HFFc6 (cell line): ENCODE results near the gene LRRC18. TPM values are rescaled to one million over a fixed set of nuclear protein-coding genes. Genes with fewer than 3 reads are reported as not detected.
A peak's percentile ranks its signal among the peaks of the same experiment; 100 is the strongest.

Experiments used
- DNase-seq: peaks from one replicate; pipeline ENCODE4 v3.0.0-alpha.2; 2018
- H3K27ac Mint-ChIP-seq: 2 replicates; pipeline ENCODE4 v1.8.0; 2020; ENCODE audit warnings: mild to moderate bottlenecking, mixed read lengths
- H3K27me3 Mint-ChIP-seq: 2 replicates; pipeline ENCODE4 v1.8.0; 2021; ENCODE audit warnings: mild to moderate bottlenecking, moderate library complexity, mixed read lengths; ENCODE audit not compliant: insufficient read depth
- H3K36me3 Mint-ChIP-seq: 2 replicates; pipeline ENCODE4 v1.8.0; 2021; ENCODE audit warnings: low read depth, mixed read lengths
- H3K4me1 Mint-ChIP-seq: 2 replicates; pipeline ENCODE4 v1.8.0; 2020; ENCODE audit warnings: low read depth, mixed read lengths
- H3K4me3 Mint-ChIP-seq: 2 replicates; pipeline ENCODE4 v1.8.0; 2020; ENCODE audit warnings: mild to moderate bottlenecking, moderate library complexity, mixed read lengths
- H3K9me3 Mint-ChIP-seq: 2 replicates; pipeline ENCODE4 v1.8.0; 2020; ENCODE audit warnings: mild to moderate bottlenecking, mixed read lengths
- total RNA-seq, 6 experiments: library from RNA; stranded (reverse); fragmentation: NEBNext Ultra II Directional; extraction: Animal tissue kit (Norgen Biotek cat#: 25700); gene quantifications; 2 replicates in 1 of 6; 3 replicates in 5 of 6; pipeline ENCODE4 v1.2.3, GENCODE V29; 2021
- TF ChIP-seq, protein P1 (sequence below): fragments of 200-600 bp; sonication (generic); IDR thresholded peaks from 2 replicates; pipeline ENCODE4 v1.5.0; 2021; ENCODE audit warnings: antibody characterized with exemption, mild to moderate bottlenecking

The LRRC18 gene
- total RNA-seq, 6 experiments from 2014 or later = not detected

DNA sequence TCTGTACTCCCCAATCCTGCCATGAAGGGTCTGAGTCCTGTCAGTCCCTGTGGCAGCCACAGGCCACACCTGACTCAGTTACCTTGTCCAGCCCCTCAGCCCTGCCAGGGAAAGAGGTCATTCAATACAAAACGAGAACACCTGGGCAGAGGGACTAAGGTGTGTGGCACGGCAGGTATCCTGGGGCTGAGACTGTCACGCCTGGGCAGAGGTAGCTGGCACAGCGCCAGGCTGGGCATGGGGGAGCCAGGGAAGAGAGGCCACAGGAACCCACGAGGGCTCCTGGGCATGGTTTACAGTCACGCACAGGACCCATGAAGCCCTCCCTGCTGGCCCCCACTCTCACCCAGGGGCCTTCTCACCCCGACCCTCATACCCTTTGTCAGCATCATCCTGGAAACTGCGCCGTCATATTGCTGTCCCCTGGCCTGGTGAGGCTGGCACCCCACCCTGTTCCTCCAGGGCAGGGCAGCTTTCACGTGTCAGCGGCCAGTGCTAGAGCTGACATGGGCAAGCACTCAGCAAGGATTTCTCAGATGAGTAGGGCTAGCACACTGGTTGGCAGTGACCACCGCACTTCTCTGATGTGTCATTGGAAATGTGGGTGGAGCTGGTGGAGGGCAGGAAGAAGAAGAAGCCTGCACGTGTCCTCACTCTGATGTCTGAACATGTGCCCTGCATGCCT lies 42.7 kb downstream of the LRRC18 start:
- TF ChIP-seq, protein P1, sequence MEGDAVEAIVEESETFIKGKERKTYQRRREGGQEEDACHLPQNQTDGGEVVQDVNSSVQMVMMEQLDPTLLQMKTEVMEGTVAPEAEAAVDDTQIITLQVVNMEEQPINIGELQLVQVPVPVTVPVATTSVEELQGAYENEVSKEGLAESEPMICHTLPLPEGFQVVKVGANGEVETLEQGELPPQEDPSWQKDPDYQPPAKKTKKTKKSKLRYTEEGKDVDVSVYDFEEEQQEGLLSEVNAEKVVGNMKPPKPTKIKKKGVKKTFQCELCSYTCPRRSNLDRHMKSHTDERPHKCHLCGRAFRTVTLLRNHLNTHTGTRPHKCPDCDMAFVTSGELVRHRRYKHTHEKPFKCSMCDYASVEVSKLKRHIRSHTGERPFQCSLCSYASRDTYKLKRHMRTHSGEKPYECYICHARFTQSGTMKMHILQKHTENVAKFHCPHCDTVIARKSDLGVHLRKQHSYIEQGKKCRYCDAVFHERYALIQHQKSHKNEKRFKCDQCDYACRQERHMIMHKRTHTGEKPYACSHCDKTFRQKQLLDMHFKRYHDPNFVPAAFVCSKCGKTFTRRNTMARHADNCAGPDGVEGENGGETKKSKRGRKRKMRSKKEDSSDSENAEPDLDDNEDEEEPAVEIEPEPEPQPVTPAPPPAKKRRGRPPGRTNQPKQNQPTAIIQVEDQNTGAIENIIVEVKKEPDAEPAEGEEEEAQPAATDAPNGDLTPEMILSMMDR = no peak
- H3K27me3 Mint-ChIP-seq = peaks cover 19% of the 10 kb centered on the region
- H3K9me3 Mint-ChIP-seq = no peaks in the 10 kb centered on the region
- H3K27ac Mint-ChIP-seq = no peak overlapping the region
- peak; percentile 6 for DNase-seq
- H3K36me3 Mint-ChIP-seq = no peaks in the 10 kb centered on the region
- no peak overlapping the region for H3K4me3 Mint-ChIP-seq
- no peaks in the 10 kb centered on the region for H3K4me1 Mint-ChIP-seq

DNA sequence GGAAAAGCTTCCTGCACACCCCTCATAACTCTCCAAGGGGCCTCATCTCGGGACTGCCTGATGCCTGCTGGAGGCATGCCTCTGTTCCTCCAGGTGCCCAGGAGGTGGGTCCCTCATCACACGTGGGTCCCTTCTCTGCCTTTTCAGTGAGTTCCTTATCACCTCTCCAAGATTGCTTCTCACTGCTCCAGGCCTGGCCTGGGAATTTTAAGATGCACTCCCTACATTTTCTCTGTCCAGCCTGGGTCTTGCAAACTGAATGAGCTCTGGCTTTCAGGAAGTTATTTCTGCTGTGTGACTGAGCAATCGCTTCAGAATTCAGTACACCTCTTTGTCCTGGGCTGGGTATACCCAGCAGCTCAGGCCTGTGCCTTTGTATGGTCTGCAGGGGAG lies 43.8 kb downstream of the LRRC18 start:
- no peaks in the 10 kb centered on the region for H3K36me3 Mint-ChIP-seq
- H3K27me3 Mint-ChIP-seq = peaks cover 14% of the 10 kb centered on the region

DNA sequence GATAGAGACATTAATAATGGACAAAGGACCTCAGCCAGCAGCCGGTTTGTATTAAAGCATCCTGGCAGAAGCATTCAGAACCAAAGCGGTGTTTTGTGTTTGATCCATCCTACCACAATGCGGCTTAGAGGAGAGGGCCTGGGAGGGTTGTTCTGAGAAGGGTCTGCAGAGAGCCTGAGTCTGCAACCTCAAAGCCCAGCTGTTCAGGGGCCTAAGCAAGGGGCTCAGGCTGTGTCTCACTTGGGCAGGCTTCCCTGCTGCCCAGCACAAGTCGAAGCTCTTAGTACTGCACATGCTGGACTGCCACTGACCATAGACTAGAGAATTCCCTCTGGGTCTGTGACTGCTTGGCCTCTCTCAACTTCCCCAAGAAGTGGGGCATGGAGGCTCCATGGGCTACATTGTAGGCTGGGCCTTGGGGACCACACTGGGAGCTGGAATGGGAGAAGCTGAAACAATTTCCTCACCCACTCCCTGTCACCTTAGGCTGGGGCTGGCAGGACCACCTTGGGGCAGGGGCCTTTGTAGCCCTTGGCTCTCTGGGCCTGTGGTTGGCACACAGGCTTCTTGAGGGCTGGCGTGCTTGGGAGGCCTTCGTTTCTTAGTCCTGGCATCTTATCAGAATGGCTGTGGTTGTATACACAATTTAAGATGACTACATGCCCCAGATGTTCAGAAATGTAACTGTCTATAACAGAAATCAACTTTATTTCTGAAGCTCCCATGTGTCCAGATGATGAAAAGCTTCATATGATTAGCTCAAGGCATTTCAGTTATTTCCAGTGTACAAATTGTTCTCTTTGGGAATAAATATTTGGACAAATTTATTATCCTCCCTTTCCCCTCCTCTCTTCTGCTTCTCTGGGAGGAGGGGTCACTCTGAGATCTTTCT lies 44.5 kb downstream of the LRRC18 start:
- no peaks in the 10 kb centered on the region for H3K36me3 Mint-ChIP-seq
- TF ChIP-seq, protein P1 = no peak
- no peaks in the 10 kb centered on the region for H3K9me3 Mint-ChIP-seq
- H3K27ac Mint-ChIP-seq = no peak overlapping the region
- H3K27me3 Mint-ChIP-seq = peaks cover 18% of the 10 kb centered on the region
- no peak overlapping the region for H3K4me3 Mint-ChIP-seq
- no peak for DNase-seq
- no peaks in the 10 kb centered on the region for H3K4me1 Mint-ChIP-seq

More for the DNA sequence above, 43.8 kb downstream of the LRRC18 start:
- TF ChIP-seq, protein P1 = no peak
- no peaks in the 10 kb centered on the region for H3K4me1 Mint-ChIP-seq
- DNase-seq = no peak
- no peak overlapping the region for H3K27ac Mint-ChIP-seq
- no peak overlapping the region for H3K4me3 Mint-ChIP-seq
- H3K9me3 Mint-ChIP-seq = no peaks in the 10 kb centered on the region

DNA sequence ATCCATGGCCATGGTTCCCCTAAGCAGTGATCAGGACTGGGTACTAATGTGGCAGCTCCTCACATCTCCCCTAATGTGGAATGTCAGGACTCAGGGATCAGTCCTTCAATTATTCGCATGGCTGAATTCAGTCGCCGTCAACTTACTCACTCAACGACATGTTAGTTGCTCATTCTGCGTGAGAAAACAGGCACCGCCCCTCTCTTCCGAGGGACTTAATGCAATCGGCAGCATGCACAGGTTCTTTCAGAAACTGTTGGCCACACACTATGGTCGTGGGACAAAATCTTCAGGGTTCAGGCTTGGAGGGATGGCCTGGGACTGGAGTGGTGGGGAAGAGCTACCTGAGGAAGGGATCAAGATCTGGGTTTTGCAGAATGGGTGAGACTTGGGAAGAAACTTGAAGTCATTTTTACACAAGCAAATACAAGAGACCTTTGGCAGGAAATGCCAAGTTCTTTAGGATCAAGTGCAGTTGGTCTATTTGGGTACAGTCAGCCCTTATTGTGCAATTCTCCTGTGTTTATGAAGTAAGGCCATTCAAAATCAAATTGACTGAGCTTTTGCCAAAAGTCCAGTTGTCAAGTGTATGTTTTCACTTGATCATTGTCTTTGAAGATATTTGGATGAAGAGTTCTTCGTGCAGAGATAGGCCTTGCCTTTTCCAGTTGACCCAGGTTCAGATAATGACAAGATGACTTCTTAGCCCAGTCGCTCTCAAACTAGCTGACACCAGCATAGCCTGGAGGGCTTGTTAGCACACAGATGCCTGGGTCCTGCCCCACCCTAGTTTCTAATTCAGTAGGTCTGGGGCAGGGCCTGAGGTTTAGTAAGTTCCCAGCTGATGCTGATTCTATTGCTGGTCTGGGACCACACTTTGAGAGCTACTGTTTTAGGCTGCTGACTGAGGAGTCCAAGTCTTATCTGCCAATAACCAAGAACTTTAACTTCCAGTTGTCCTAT lies 48.5 kb downstream of the LRRC18 start:
- peaks cover 15% of the 10 kb centered on the region for H3K27me3 Mint-ChIP-seq
- TF ChIP-seq, protein P1 = no peak
- no peaks in the 10 kb centered on the region for H3K36me3 Mint-ChIP-seq
- H3K4me1 Mint-ChIP-seq = no peaks in the 10 kb centered on the region
- no peak for DNase-seq
- no peak overlapping the region for H3K27ac Mint-ChIP-seq
- H3K4me3 Mint-ChIP-seq = no peak overlapping the region
- H3K9me3 Mint-ChIP-seq = no peaks in the 10 kb centered on the region

DNA sequence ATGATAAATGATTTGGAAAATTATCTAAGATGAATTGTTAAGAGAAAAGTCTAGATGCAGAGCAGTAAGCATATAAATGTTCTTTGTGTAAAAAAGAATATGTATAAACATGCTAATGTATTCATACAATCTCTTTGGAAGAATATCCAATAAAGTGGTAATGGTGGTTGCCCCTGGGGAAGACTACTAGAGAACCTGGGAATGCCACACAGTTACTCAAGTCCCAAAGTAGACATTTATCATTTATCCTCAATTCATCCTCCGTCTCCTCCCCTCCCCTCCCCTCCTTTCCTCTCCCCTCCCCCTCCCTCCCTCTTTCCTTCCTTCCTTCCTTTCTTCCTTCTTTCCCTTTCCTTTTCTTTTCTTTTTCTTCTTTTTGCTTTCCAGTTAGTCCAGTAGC lies 51.7 kb downstream of the LRRC18 start:
- Mint-ChIP-seq H3K27ac (no peak overlapping the region), H3K9me3 (no peaks in the 10 kb centered on the region), H3K27me3 (peaks cover 10% of the 10 kb centered on the region), H3K36me3 (no peaks in the 10 kb centered on the region), H3K4me1 (no peaks in the 10 kb centered on the region), H3K4me3 (no peak overlapping the region)
- TF ChIP-seq, protein P1 = no peak
- DNase-seq = no peak
